Adrenal gland (tissue), 5 donors: ENCODE results near the gene DCAF11.
"Not testable (repeated sequence)": the region's sequence is repeated elsewhere in the genome, so short reads cannot be mapped to it uniquely, and the experiment has no call there.

Source experiments
- CTCF ChIP-seq, 6 experiments: fragments of 450-650 bp in 4 of 6; fragments of 200-600 bp in 2 of 6; sonication (generic) in 1 of 6; IDR thresholded peaks; 1 replicate in 5 of 6; 2 replicates in 1 of 6; pipeline versions ENCODE4 v1.5.1 to v1.8.0; 2016 to 2021; ENCODE audit warnings: antibody characterized with exemption in 6 of 6, mild to moderate bottlenecking in 2 of 6, moderate library complexity in 1 of 6
- POLR2A ChIP-seq, 2 donors: fragments of 450-650 bp; IDR thresholded peaks; one replicate each; pipeline ENCODE4 v1.6.1; 2017; ENCODE audit warnings: antibody characterized with exemption in 2 of 2, mild to moderate bottlenecking in 2 of 2, moderate library complexity in 1 of 2
- donor health status: DM: no; HTN: no; CAD: no.

- TF ChIP-seq CTCF, POLR2A (IDR thresholded peaks at IDR 0.05): not testable (repeated sequence)
Measured at GRCh38 chr14:24105609-24106239, 8.9 kb upstream of the DCAF11 start.
